Measurements from ENCODE around the gene MRPS6.

DNA sequence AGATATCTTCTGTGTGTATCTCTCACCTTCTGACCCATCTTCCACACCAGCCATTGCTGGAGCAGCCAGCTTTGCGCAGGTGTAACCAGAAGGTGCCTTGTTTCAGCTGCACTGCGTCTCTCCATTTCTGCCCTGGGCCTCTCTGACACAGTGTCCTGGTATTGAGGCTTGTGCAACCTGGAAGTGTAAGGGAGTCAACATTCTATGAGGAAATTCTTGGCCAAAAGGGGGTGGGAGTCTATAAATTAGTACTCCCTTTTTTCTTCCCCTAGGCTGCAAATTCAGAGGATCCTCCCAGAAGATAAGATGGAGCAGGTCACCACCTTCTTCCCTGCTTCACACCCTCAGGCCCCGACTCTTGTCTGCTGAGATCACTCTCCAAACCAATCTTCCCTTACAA lies 109.1 kb downstream of the MRPS6 start:
- TF ChIP-seq POLR2AphosphoS5 (IDR thresholded peaks at IDR 0.05), result no peak
- TF ChIP-seq, protein P1, sequence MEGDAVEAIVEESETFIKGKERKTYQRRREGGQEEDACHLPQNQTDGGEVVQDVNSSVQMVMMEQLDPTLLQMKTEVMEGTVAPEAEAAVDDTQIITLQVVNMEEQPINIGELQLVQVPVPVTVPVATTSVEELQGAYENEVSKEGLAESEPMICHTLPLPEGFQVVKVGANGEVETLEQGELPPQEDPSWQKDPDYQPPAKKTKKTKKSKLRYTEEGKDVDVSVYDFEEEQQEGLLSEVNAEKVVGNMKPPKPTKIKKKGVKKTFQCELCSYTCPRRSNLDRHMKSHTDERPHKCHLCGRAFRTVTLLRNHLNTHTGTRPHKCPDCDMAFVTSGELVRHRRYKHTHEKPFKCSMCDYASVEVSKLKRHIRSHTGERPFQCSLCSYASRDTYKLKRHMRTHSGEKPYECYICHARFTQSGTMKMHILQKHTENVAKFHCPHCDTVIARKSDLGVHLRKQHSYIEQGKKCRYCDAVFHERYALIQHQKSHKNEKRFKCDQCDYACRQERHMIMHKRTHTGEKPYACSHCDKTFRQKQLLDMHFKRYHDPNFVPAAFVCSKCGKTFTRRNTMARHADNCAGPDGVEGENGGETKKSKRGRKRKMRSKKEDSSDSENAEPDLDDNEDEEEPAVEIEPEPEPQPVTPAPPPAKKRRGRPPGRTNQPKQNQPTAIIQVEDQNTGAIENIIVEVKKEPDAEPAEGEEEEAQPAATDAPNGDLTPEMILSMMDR (IDR thresholded peaks at IDR 0.05 in 8 of 11, conservative IDR thresholded peaks at IDR 0.05 in 3 of 11), result no peak
- TF ChIP-seq POLR2A (IDR thresholded peaks at IDR 0.05), result no peak

All from spleen (tissue), 7 donors.